ENCODE results near the gene WNK1.

DNA sequence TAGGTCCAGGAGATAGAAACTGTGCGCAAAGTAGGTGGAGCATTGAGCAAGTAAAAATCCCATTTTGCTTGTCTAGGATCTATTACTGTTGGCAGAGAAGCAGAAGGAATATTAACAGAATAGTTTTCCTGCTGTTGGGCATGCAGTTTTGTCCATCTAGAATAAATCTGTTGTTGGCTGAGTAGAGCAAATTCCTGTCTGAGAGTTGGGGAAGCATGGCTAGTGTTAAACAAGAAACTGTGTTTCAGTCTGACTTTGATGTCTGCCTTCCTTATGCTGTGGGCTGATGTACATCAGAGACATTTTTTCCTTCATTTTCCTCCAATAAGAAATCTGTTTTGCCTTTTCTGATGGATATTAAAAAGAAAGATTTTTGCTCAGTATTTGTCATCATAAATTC lies 99.0 kb downstream of the WNK1 start:
- TF ChIP-seq, protein P1, sequence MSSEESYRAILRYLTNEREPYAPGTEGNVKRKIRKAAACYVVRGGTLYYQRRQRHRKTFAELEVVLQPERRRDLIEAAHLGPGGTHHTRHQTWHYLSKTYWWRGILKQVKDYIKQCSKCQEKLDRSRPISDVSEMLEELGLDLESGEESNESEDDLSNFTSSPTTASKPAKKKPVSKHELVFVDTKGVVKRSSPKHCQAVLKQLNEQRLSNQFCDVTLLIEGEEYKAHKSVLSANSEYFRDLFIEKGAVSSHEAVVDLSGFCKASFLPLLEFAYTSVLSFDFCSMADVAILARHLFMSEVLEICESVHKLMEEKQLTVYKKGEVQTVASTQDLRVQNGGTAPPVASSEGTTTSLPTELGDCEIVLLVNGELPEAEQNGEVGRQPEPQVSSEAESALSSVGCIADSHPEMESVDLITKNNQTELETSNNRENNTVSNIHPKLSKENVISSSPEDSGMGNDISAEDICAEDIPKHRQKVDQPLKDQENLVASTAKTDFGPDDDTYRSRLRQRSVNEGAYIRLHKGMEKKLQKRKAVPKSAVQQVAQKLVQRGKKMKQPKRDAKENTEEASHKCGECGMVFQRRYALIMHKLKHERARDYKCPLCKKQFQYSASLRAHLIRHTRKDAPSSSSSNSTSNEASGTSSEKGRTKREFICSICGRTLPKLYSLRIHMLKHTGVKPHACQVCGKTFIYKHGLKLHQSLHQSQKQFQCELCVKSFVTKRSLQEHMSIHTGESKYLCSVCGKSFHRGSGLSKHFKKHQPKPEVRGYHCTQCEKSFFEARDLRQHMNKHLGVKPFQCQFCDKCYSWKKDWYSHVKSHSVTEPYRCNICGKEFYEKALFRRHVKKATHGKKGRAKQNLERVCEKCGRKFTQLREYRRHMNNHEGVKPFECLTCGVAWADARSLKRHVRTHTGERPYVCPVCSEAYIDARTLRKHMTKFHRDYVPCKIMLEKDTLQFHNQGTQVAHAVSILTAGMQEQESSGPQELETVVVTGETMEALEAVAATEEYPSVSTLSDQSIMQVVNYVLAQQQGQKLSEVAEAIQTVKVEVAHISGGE (tag by site-specific recombination; conservative IDR thresholded peaks at IDR 0.05; ENCODE audit: low read depth) = no peak
- TF ChIP-seq, protein P2, sequence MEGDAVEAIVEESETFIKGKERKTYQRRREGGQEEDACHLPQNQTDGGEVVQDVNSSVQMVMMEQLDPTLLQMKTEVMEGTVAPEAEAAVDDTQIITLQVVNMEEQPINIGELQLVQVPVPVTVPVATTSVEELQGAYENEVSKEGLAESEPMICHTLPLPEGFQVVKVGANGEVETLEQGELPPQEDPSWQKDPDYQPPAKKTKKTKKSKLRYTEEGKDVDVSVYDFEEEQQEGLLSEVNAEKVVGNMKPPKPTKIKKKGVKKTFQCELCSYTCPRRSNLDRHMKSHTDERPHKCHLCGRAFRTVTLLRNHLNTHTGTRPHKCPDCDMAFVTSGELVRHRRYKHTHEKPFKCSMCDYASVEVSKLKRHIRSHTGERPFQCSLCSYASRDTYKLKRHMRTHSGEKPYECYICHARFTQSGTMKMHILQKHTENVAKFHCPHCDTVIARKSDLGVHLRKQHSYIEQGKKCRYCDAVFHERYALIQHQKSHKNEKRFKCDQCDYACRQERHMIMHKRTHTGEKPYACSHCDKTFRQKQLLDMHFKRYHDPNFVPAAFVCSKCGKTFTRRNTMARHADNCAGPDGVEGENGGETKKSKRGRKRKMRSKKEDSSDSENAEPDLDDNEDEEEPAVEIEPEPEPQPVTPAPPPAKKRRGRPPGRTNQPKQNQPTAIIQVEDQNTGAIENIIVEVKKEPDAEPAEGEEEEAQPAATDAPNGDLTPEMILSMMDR (tag by site-specific recombination; IDR thresholded peaks at IDR 0.05) = no peak
- TF ChIP-seq ZNF416 (tag by site-specific recombination; IDR thresholded peaks at IDR 0.05) (no peak), BCL11A (tag by site-specific recombination; IDR thresholded peaks at IDR 0.05; ENCODE audit: low read depth) (no peak), ZNF501 (tag by site-specific recombination; IDR thresholded peaks at IDR 0.05) (no peak), MZF1 (tag by site-specific recombination; IDR thresholded peaks at IDR 0.05; ENCODE audit: borderline replicate concordance) (no peak)
- TF ChIP-seq, protein P3, sequence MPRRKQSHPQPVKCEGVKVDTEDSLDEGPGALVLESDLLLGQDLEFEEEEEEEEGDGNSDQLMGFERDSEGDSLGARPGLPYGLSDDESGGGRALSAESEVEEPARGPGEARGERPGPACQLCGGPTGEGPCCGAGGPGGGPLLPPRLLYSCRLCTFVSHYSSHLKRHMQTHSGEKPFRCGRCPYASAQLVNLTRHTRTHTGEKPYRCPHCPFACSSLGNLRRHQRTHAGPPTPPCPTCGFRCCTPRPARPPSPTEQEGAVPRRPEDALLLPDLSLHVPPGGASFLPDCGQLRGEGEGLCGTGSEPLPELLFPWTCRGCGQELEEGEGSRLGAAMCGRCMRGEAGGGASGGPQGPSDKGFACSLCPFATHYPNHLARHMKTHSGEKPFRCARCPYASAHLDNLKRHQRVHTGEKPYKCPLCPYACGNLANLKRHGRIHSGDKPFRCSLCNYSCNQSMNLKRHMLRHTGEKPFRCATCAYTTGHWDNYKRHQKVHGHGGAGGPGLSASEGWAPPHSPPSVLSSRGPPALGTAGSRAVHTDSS (tag by site-specific recombination; IDR thresholded peaks at IDR 0.05) = no peak
- TF ChIP-seq, protein P4, sequence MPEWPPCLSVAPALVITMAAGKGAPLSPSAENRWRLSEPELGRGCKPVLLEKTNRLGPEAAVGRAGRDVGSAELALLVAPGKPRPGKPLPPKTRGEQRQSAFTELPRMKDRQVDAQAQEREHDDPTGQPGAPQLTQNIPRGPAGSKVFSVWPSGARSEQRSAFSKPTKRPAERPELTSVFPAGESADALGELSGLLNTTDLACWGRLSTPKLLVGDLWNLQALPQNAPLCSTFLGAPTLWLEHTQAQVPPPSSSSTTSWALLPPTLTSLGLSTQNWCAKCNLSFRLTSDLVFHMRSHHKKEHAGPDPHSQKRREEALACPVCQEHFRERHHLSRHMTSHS (tag by site-specific recombination; IDR thresholded peaks at IDR 0.05) = no peak

Measured in HEK293 (cell line).